ENCODE measurements around the gene ENTREP1.
"Not testable (repeated sequence)": the region's sequence is repeated elsewhere in the genome, so short reads cannot be mapped to it uniquely, and the experiment has no call there.

DNA sequence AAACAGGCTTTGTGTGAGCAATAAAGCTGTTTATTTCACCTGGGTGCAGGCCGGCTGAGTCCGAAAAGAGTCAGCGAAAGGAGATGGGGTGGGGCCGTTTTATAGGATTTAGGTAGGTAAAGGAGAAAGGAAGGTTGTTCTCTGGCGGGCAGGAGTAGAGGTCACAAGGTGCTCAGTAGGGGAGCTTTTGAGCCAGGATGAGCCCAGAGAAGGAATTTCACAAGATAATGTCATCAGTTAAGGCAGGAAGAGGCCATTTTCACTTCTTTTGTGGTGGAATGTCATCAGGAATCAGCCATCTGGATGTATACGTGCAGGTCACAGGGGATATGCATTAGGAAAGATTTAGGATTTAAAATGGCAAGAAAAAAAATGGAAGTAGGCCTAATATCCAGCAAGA, 84.9 kb downstream of the ENTREP1 start:
- TF ChIP-seq, protein P1, sequence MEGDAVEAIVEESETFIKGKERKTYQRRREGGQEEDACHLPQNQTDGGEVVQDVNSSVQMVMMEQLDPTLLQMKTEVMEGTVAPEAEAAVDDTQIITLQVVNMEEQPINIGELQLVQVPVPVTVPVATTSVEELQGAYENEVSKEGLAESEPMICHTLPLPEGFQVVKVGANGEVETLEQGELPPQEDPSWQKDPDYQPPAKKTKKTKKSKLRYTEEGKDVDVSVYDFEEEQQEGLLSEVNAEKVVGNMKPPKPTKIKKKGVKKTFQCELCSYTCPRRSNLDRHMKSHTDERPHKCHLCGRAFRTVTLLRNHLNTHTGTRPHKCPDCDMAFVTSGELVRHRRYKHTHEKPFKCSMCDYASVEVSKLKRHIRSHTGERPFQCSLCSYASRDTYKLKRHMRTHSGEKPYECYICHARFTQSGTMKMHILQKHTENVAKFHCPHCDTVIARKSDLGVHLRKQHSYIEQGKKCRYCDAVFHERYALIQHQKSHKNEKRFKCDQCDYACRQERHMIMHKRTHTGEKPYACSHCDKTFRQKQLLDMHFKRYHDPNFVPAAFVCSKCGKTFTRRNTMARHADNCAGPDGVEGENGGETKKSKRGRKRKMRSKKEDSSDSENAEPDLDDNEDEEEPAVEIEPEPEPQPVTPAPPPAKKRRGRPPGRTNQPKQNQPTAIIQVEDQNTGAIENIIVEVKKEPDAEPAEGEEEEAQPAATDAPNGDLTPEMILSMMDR (IDR thresholded peaks at IDR 0.05; ENCODE audit: low read depth, low read length, poor library complexity, severe bottlenecking), result not testable (repeated sequence)
- TF ChIP-seq EZH2phosphoT487 (IDR thresholded peaks at IDR 0.05; ENCODE audit: borderline replicate concordance, low read length), result not testable (repeated sequence)
